GM12801 (cell line): ENCODE measurements around the gene HDGFL1.

Experiments
- CTCF ChIP-seq: IDR thresholded peaks from one replicate; pipeline ENCODE4 v1.5.1; 2011; ENCODE audit warnings: control low read depth; ENCODE audit not compliant: insufficient read length; ENCODE audit errors: extremely low read depth

Gene HDGFL1

GRCh38 chr6:22589118-22589517, 19.8 kb downstream of the HDGFL1 start:
- TF ChIP-seq CTCF = no peak

DNA sequence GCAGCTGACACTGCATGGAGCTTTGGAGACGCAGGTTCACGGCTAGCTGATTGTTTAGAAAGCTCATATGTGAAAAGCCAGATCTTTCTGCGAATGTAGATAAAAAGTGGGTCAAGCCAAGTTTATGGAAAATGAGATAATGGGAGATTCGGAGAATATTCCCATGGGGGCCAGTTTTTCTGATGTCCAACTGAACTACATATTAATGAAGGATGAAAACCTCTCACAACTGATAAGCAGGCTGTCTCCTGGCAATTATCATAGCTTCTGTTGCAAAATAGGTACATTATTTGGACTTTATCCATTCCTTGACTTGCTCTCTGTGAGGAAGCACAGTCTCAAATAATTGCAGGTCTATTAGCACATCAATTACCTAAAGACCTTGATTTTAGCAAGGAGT, 21.1 kb downstream of the HDGFL1 start:
- TF ChIP-seq CTCF = no peak

DNA sequence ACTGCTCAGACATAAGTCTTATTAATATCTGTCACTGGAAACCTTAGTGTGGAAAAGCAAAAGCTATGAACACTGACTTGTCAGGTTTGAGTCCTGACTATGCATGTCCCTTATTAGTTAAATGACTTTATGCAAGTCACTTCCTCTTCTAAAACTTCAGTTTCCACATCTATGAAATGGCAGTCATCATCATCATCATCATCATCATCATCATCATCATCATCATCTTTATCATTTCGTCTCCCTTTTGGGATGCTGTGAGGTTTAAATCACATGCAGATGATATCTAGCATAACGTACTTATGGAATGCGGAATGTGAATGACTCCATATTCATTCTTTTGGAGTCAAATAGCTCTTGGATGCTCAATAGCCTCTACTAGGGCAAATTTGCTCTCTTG, 24.5 kb downstream of the HDGFL1 start:
- no peak for TF ChIP-seq CTCF

- no peak for TF ChIP-seq CTCF
Measured at GRCh38 chr6:22596011-22596410, 26.6 kb downstream of the HDGFL1 start.

DNA sequence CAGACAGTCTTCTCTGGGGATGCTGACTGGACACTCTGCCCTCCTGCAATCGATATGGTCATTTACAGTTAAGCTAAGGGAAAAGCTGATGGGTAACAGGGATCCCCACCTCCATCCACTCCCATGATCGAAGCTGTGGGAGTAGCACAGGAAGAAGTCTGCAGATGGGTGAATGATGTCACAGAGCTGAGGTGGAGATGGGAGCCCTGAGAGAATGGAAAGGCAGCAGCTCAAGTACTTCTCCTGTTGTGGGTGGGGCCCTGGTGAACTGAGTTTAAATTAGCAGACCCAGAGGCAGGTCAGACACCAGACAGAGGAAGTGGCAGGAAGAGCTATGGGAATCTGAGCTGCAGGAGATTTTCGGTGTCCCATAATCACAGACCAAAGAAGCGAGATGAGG, 29.0 kb downstream of the HDGFL1 start:
- TF ChIP-seq CTCF = no peak

DNA sequence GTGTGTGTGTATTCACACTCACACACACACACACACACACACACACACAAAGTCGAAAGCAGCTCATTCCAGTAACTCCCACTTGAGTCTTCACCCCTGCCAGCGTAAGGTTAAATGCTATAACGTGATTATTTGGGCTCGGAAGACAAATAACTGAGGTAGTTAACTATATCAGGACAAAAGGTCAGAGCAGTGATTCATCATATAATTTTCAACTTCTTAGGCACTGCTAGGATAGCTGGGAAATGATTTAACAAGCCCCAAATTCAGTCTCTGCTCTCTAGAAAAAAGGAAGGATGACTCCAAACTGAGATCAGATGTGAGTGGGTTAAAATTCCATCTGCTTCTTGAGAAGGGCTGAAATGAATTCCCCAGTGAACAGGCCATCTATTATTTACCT, 30.7 kb downstream of the HDGFL1 start:
- TF ChIP-seq CTCF = no peak

- no peak for TF ChIP-seq CTCF
Measured at GRCh38 chr6:22601984-22602383, 32.6 kb downstream of the HDGFL1 start.

- TF ChIP-seq CTCF = no peak
Measured at GRCh38 chr6:22605736-22606135, 36.4 kb downstream of the HDGFL1 start.
